Raji (cell line): ENCODE results near the gene NPDC1.
A peak's percentile ranks its signal among the peaks of the same experiment; 100 is the strongest.

Source experiments
- POLR2A ChIP-seq: IDR thresholded peaks from 2 replicates; pipeline ENCODE4 v1.6.1; 2011; ENCODE audit warnings: low read depth, low read length, control low read depth; ENCODE audit not compliant: insufficient read depth

NPDC1 gene

GRCh38 chr9:137078701-137079400, 32.9 kb upstream of the NPDC1 start:
- no peak for TF ChIP-seq POLR2A

GRCh38 chr9:137077758-137078693, 32.0 kb upstream of the NPDC1 start:
- TF ChIP-seq POLR2A = no peak

- peak; percentile 75 for TF ChIP-seq POLR2A
These were observed 31.2 kb upstream of the NPDC1 start, which contains the start of gene UAP1L1 for GRCh38 chr9:137077010-137077747. Gene UAP1L1, plus strand, starts transcription at chr9:137077517. Its CDS starts 16 bp downstream, at chr9:137077533.

DNA sequence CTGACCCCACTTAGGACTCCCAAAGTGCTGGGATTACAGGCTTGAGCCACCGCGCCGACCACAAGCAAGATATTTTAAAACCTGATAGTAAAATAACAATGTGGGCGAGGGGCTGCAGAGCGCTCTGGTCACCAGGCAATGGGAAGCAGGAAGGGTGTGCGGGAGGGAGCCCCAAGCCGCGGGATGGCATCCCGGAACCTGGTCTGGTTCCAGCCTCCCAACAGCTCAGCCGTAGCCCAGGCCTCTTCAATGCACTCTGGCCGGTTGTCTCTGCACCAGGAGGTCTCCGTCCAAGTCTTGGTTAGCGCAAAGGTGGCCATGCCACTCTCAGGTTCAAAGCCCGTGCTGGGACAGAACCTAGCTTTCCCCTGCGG, 30.6 kb upstream of the NPDC1 start:
- TF ChIP-seq POLR2A = no peak

DNA sequence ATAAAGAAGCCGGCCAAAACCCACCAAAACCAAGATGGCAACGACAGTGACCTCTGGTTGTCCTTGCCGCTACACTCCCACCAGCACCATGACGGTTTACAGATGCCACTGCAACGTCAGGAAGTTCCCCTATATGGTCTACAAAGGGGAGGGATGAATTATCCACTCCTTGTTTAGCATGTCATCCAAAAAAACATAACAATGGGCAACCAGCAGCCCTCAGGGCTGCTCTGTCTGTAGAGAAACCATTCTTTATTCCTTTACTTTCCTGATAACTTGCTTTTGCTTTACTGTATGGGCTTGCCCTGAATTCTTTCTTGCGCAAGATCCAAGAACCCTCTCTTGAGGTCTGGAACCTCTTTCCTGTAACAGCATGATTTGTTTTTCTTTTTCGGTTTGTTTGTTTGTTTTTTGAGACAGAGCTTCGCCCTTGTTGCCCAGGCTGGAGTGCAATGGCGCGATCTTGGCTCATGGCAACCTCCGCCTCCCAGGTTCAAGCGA, 29.3 kb upstream of the NPDC1 start:
- TF ChIP-seq POLR2A = no peak

GRCh38 chr9:137074657-137075274, 28.8 kb upstream of the NPDC1 start:
- no peak for TF ChIP-seq POLR2A

GRCh38 chr9:137073992-137074399, 28.0 kb upstream of the NPDC1 start:
- TF ChIP-seq POLR2A = no peak

DNA sequence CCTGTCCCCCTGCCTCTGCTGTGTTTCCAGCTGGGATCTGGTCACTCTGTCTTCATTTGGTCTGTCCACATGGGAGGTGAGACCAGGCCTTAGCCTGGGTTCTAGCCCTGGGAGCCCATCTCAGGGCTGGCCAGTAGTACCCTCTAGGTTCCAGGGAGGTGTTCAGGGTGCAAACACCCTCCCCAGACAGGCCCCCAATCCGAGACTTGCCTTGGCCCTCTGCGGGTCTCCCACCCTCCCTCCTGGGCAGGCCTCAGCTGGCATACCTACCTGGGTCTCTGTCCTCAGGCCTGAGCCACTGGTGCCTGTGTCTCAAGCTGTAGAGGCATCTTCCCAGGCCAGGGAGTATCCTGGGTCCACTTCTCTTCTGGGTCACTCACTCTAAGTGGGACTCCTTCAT, 25.3 kb upstream of the NPDC1 start:
- TF ChIP-seq POLR2A = no peak

- TF ChIP-seq POLR2A = no peak
These were observed 24.9 kb upstream of the NPDC1 start for GRCh38 chr9:137070906-137071275.

- TF ChIP-seq POLR2A = peak; percentile 89
These were observed 24.4 kb upstream of the NPDC1 start, which contains the start of gene SAPCD2 for GRCh38 chr9:137070201-137070905. Gene SAPCD2, minus strand, starts transcription at chr9:137070557. Its CDS starts 97 bp downstream, at chr9:137070460.

DNA sequence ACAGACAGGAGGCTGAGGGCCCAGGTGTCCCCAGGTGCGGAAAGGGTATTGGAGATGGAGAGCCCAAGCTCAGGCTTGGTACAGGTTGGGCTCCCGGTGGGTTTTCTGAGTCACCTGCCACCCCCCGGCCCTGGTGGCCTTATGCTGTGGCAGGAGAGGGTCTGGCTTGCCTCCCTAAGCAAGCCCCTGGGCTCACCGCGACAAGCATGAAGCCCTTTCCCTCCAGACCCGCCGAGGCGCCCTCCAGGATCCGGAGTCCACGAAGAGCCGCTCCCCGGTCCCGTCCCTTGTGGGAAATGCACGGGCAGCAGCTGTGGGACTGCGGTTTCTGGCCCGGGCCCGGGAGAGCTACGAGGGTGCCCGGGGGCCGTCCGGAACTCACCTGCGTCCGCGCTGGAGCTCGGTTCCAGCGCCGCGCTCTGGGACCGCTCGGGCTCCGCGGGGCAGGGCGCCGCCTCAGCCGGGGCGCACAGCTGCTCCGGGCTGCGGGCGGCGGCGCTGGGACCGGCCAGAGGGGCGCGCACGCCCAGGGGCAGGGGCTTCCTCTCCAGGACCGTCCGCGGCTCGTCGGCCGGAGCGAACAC, 23.6 kb upstream of the NPDC1 start:
- TF ChIP-seq POLR2A = no peak

GRCh38 chr9:137068539-137069507, 22.8 kb upstream of the NPDC1 start:
- no peak for TF ChIP-seq POLR2A
